GM21528 (cell line): ENCODE data around the gene GSPT1.

Experiments used
- ATAC-seq: cut with Tn5 transposase; IDR thresholded peaks from one replicate; pipeline ENCODE4 v1.9.1; 2021; ENCODE audit warnings: mild to moderate bottlenecking, moderate library complexity; ENCODE audit not compliant: unreplicated experiment, low FRiP score

Gene GSPT1

DNA sequence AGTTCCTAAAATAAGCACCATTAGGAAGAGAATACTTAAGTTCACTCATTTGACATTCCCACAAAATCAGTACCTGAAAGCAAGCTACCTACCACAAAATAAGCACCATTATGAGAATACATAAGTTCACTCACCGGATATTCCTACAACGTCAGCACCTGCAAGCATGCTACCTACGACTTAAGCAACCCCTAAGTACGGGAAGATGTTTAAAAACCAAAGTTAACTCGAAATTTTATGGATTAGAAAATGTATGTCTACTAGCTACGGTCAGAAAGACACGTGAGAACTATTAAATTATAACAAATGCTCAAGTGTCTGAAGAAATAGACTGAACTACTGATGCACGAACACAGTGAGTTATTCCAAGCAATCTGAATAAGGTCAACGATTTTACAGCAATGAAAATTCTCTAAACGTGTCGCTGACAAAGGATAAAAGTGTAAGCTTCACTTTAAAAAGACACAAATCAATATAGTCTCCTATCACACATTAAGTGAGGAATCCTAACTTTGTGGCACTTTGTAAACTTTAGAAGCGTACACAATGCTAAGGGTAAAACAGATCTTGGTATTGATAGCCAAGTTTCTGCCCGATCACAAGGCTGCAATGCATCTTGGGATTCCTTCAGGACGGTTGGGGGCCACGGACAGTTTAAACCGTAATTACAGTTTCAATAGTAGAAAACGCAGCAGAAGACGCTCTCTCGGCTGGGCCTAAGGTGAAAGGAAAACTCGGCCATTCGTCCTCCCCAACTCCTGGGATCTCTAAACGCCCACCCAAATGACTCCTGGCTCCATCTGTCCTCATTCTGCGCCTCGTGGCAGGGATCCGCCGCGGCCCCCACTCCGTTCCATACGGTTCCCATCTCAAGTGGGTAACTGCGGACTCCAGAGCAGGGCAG lies 1.3 kb downstream of the GSPT1 start:
- ATAC-seq = peak; percentile 7

DNA sequence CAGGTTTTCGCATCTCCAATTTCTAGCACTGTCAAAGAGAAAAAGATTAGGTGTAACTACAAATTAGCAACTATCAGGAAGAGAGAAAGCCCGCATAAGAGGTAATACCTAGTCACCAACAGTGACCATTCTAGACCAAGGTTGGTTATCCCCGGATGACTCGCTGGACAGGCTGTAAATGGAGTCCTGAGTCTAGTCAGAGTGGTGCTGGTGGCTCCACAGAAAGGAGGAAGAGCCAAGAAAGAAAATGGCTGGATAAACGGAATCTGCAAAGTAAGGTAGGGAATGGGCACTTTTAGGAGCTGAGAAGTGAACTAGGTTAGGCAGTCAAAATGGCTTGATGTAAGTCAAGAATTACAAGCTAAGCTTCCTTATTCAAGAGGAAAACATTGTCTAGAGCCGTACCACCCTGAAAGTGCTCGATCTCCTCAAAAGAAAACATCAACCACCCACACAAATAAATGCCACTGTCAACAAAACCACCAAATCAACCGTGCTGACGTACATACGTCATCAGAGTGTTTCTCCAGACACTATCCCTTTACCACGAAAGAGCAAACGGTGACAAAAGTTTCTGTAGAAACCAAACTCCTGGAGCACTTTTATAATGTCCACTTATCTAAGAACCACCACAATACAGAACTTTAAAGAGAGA lies 2.2 kb downstream of the GSPT1 start:
- no peak for ATAC-seq

DNA sequence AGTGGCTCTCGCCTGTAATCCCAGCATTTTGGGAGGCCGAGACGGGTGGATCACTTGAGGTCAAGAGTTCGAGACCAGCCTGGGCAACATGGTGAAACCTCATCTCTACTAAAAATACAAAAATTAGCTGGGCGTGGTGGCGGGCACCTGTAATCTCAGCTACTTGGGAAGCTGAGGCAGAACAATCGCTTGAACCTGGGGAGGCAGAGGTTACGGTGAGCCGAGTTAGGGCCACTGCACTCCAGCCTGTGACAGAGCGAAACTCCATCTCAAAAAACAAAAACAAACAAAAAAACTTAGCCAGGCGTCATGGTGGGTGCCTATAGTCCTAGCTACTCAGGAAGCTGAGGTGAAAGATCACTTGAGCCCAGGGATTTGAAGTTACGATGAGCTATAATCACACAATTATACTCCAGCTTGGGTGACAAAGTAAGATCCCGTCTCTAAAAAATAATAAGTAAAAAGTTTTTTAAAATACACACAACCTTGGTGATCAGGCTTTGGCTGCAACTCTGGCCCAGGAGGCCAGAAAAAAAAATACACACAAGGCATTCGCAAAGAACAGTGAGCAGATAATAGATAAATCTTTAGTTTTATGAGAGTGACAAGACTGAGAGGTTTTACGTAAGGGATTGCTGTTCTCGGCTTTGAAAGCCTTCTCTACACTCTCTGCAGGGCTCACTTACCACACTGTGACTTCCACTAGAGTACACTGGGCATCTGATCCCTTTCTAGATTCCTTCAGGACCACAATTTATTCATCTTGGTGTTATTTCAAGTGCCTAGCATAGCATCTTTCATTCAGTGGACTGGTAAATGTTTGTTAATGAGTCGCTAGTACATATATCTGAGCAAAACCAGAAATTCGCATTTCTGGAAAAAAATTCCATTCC lies 5.9 kb downstream of the GSPT1 start:
- no peak for ATAC-seq

DNA sequence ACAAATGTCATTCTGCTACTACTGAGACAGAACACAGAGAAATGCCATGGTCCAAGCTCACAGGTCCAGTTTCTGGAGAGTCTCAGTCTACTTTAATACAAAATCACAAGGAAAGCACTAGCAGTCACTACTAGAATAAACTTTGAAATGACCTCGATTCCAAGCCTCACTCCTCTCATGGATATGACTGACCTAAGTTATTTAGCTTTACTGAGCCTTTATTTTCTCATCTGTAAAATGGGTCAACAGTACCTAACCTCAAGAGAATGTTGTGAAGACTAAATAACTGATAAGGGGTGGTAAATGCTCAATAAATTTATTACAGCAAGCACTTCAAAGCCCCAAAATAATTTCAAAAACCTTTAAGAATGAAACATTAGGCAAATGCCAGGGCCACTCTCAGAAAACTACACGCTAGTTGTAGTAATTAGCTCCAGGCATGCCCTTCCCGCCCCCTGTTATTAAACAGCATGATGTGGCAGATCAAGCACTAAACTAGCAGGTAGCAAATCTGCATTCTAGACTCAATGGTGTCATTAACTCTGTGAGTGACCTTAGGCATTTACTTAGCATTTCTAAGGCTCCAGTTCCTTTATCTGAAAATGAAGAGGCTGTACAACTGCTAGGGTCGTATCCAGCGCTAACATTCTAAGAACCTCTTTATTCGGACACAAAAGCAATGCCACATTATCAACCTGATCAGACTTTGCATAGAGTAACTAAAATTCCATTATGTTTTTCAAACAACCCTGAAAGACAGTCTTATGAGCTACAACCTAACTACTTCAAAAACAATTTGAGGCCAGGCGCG lies 8.4 kb downstream of the GSPT1 start:
- no peak for ATAC-seq

DNA sequence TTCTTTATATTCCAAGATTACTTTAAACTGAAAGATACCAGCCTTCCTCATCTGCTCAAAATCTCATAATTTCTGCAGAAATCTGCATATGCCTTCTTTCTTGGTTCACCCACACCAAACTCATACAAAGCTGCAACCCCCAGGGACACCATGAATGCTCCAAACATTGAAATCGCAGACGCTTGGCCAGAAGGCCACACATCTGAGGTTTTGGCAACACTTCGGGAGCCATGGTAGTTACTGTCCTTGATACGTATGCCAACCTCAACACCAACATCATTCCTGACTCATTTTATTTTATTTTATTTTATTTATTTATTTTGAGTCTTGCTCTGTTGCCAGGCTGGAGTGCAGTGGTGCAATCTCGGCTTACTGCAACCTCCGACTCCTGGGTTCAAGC lies 11.8 kb downstream of the GSPT1 start:
- no peak for ATAC-seq

DNA sequence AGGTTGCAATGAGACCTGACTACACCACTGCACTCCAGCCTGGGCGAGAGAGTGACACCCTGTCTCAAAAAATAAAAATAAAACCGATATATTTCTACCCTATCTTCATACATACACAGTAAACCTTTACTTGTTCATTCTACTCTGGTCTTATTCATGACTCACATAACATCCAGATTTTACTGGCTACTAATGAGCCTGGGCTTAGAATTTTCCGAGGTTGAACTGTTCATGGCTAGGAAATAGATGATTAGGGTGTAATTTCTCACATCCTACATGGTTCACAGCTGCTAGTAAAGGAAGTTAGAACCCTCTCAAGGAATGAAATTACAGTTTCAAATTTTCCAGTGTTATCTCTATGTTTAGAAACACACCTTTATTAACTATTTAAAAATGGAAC lies 14.7 kb downstream of the GSPT1 start:
- ATAC-seq = no peak

DNA sequence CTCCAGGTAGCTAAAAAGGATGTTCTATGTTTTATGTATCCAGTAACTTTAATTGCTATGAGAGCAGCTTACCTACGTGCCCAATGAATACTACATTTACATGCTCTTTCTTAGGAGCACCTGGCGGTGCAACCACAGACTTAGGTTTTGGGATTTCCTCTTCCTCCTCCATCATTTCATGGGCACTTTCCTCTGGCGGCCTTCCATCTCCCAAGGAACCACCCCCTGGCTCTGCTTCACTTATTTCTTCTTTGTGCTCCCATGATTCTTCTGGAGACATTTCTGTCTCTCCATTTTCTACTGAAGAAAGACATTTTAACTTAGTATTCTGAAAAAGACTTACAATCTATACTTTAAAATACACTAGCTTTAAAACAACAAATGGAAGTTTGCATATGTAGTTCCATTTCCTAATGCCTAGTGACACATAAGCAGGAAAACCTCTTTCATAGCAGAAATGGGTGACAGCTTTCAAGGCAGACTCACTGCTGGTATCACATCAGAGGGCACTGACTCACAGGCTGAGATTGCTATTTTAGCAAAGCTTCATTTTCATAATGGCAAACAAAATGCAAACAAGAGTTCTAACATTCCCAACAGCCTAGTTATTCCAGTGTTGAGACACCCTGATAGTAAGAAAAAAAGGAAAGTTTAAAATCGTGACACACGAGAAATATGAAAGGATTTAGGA lies 19.1 kb downstream of the GSPT1 start:
- ATAC-seq = no peak

DNA sequence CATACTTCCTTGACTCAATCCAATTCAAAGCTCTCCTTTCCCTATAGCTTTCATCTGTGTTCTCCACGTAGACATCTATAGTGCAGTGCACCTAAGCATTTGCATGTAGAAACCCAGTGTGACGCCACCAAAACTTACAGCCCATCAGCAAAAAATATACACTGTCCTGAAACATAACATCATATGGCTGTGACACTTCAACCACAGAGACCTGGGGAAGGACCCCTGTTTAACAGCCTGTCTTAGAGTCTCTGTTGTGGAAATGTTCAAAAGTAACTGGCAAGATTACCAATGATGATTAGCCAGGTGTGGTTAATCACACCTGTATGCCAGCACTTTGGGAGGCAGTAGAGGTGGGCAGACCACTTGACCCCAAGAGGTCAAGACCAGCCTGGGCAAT lies 22.2 kb downstream of the GSPT1 start:
- ATAC-seq = no peak

DNA sequence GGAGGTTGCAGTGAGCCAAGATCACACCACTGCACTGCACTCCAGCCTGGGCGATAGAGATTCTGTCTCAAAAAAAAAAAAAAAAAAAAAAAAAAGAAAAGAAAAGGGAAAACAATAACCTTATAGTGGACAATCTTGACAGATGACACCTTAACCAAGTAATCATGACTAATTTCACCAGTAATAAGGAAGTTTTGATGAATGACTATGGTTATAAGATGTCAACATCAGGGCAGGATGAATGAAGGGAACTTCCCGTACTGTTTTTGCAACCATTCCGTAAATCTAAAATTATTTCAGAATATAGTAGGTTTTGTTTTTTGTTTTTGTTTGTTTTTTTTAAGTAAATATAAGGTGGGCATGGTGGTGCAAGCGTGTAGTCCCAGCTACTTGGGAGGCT lies 23.0 kb downstream of the GSPT1 start:
- no peak for ATAC-seq

DNA sequence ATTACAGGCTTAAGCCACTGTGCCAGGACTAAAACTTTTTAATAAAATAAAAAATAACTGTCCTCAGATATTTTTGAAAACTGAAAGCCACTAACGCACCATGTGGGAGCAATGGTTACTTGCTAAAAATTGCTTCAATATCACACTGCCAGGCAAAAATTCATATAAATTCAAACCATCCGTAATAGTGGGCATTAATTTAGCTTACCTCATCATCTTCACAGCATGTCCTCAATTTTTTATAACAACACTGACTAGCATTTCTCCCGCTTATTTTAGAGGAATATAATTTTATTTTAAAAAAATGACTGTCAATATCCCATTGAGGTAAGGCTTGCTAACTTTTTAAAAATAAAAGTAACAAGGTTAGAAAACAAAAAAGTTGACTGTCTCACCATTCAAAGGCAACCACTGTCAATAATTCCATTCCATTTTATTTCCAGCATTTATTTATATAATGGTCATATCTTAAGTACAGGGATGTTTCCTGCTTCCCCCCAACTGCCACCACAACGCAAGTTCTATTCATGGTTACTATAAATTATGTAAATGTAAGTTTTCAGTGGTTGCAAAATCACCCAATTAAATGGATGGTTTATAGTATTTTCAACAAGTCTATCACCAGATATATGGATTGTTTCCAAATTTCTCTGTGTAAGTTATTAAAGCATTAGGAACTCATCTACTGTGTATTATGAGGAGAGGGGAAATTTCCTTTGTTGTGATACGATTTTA lies 25.4 kb downstream of the GSPT1 start:
- ATAC-seq = no peak

DNA sequence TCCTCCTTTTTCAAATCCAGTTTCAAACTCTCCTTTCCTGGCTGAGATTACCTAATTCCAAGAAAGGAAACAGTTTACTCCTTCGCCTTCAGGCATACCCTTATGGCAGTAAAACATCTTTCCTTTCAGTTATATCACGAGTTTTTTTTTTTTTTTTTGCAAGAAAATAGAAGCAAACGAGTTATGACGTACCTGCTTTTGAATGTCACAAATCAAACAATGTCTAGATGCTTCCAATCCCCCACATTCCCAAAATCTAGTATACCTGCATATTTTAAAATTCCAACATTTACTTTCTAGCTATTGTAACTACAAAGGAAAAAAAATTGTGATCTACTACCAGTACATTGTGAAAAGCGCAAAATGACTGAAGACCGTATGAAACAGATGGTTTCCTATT lies 28.9 kb downstream of the GSPT1 start:
- ATAC-seq = no peak

DNA sequence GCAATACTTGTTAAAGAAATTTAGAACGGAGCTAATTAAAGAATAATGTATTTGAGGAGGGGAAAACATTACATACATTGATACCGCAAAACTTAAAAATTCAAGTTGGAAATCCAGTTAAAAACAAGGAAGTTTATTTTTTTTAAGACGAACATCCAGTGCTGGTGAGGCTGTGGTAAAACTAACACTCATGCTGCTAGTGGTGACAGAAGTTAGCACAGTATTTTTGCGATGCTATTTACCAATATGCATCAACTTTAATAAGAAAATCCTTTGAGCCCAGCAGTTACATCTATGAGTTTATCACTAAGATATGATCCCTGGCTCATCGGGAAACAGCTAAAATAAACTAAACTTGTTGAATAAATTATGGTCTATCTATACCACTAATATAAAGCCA lies 31.7 kb downstream of the GSPT1 start:
- ATAC-seq = no peak

DNA sequence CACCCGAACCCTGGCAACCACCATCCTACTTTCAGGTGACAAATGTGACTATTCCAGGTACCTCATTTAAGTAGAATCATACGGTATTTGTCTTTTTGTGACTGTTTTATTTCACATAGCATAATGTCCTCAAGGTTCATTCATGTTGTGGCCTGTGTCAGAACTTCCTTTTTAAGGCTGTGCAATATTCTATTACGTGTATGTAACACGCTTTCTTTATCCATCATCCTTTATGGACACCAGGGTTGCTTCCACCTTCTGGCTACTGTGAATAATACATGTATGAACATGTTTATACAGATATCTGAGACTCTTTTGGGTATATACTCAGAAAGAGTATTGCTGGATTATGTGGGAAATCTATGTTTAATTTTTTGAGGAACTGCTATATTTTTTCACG lies 35.7 kb downstream of the GSPT1 start:
- no peak for ATAC-seq

DNA sequence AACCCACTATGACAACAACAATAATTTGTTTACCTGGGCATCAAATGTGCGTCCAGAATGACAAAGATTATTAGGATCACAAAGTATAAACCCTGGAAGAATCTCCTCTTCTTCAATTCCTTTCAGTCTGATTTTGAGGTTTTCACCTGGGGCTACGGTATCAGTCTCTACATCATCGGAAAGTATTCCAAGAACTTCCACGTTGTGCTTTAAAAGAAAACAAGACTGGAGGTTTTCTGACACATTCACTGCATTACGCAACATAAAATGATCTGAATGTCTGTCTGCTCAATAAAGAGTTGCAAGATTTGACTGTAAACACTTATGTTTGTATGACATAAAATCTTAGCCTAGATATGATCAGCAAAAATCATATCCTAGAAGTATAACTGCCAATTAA lies 38.4 kb downstream of the GSPT1 start:
- ATAC-seq = no peak

DNA sequence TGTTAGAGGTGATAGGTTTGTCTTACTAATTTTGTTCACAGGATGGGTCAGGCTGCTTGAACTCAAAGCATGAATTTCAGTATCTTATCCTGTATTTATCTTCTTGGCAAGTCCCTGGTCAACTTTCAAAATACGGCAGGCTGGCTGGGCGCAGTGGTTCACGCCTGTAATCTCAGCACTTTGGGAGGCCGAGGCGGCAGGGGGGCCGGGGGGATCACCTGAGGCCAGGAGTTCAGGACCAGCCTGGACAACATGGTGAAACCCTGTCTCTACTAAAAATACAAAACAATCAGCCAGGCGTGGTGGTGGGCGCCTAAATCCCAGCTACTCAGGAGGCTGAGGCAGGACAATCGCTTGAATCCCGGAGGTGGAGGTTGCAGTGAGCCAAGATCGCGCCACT lies 39.5 kb downstream of the GSPT1 start:
- no peak for ATAC-seq

DNA sequence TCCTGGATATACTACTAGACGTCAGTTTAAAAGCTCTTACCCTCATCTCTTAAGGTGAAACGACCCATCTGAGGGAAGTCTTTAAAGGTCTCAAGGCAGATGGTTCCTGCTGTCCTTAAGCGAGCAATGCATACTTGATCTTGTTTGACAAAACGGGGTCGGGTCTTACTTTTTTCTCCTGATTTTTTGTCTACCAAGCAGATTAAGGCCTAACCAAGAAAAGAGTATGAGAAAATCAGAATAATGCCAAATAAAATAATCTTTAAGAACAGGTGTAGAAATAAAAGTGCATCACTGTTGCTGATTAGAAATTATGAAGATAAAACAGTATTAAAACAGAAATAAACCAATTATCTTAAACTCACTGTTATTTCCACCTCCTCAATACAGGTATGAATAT lies 40.0 kb downstream of the GSPT1 start:
- ATAC-seq = no peak

DNA sequence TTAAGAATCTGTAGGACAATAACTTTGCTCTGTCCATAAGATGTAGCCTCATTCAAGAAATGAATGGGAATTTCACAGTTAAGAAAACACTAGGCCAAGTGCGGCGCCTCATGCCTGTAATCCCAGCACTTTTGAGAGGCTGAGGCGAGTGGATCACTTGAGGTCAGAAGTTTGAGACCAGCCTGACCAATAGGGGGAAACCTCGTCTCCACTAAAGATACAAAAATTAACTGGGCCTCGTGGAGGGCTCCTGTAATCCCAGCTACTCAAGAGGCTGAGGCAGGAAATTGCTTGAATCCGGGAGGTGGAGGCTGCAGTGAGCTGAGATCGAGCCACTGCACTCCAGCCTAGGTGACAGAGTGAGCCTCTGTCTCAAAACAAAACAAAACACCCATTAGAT lies 44.6 kb downstream of the GSPT1 start:
- no peak for ATAC-seq

DNA sequence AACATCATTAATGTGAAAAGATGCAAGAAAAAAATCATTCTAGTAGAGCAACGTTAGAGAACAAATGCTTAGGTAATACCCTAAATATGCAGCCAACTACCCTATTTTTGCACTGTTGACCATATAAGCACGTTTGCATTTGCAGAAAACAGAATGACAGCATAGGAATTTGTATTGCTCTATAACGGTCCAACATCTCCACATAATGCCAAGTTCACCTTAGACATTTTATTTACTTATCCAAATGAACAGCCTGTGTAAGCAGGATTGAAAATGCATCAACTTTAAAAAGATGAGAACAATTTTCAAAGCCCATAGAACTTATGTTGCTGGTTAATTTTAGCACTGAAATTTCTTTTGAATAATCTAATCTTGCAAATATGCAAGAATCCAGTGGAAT lies 45.4 kb downstream of the GSPT1 start:
- ATAC-seq = no peak
